Right cardiac atrium (tissue), 5 donors: ENCODE measurements around the gene MEIS3. TPM values are rescaled to one million over a fixed set of nuclear protein-coding genes. Genes with fewer than 3 reads are reported as not detected.
A peak's percentile ranks its signal among the peaks of the same experiment; 100 is the strongest.
"Not testable (repeated sequence)": the region's sequence is repeated elsewhere in the genome, so short reads cannot be mapped to it uniquely, and the experiment has no call there.

Experiments
- ATAC-seq, 2 donors: fragments of 200-7000 bp; cut with Tn5 transposase; one replicate each; pipeline versions ENCODE4 v1.8.0 to v1.9.1; 2020; ENCODE audit warnings: moderate library complexity in 2 of 2, mild to moderate bottlenecking in 1 of 2
- DNase-seq, 3 donors: peaks; one replicate each; pipeline ENCODE4 v3.0.0-alpha.2; 2020
- H3K27ac ChIP-seq: one replicate; pipeline ENCODE4 v1.5.1; 2013; ENCODE audit warnings: mild to moderate bottlenecking, low read length, control low read depth, moderate library complexity
- H3K27me3 ChIP-seq: one replicate; pipeline ENCODE4 v1.6.1; 2013; ENCODE audit not compliant: control insufficient read depth, insufficient read depth
- H3K4me1 ChIP-seq: one replicate; pipeline ENCODE4 v1.6.1; 2013; ENCODE audit warnings: low read length; ENCODE audit not compliant: control insufficient read depth, insufficient read depth
- H3K4me3 ChIP-seq: one replicate; pipeline ENCODE4 v1.5.1; 2013; ENCODE audit warnings: low read length, control low read depth
- H3K9me3 ChIP-seq: one replicate; pipeline ENCODE4 v1.6.1; 2013; ENCODE audit warnings: low read length; ENCODE audit not compliant: control insufficient read depth
- WGBS: extraction: QIAGEN DNeasy Blood & Tissue Kit; methylation state at CpG from one replicate; pipeline ENCODE4 v1.1.7; 2013; 5-methylcytosine and 5-hydroxymethylcytosine counted together
- intact Hi-C, 4 donors: fragments of 100-400 bp; cut with DNase I; formaldehyde crosslinking; loops; one replicate each; pipeline versions ENCODE4 v1.11.0 to v1.14.0; 2022 to 2023
- polyA plus RNA-seq: library from polyadenylated mRNA; stranded (reverse); fragments of 200-250 nt; gene quantifications from one replicate; pipeline ENCODE4 v1.2.3, GENCODE V29; 2013
- total RNA-seq, 4 donors: library from RNA; stranded (reverse); fragmentation: NEBNext Ultra II Directional; extraction: Animal tissue kit (Norgen Biotek cat#: 25700); gene quantifications; one replicate each; pipeline ENCODE4 v1.2.1, GENCODE V29; 2021
- donor health status: healthy with polysubstance abuse.
- donor health status: DM: no; HTN: yes; CAD: no.
- donor health status: DM: no; HTN: no; CAD: no.
- donor health status: DM: no; HTN: yes; CAD: no; lungs with severe emphysema.
- donor health status: DM: yes; HTN: yes; CAD: no.

The MEIS3 gene
- total and polyA plus RNA-seq, 5 donors, result 2.6 to 9.8 (median 5.9) TPM

GRCh38 chr19:47415953-47416642 is 3.2 kb downstream of the MEIS3 start:
- H3K27ac ChIP-seq, result no peak overlapping the region
- ATAC-seq, result no peak
- intact Hi-C loops, result no loop called here
- H3K9me3 ChIP-seq, result no peaks in the 10 kb centered on the region
- H3K4me1 ChIP-seq, result peaks cover 3% of the 10 kb centered on the region
- H3K4me3 ChIP-seq, result no peak overlapping the region
- no peaks in the 10 kb centered on the region for H3K27me3 ChIP-seq
- DNase-seq, result no peak
- 89% methylated on average over 21 of the region's 21 CpGs for WGBS

- no peak overlapping the region for H3K27ac ChIP-seq
- ATAC-seq, result no peak
- H3K9me3 ChIP-seq, result no peaks in the 10 kb centered on the region
- peaks cover 3% of the 10 kb centered on the region for H3K4me1 ChIP-seq
- intact Hi-C loops, result no loop called here
- H3K4me3 ChIP-seq, result no peak overlapping the region
- DNase-seq, result no peak
- WGBS, result 76% methylated on average over 21 of the region's 21 CpGs
- no peaks in the 10 kb centered on the region for H3K27me3 ChIP-seq
These were observed 4.9 kb downstream of the MEIS3 start for GRCh38 chr19:47414469-47414868.

GRCh38 chr19:47413941-47414340 is 5.4 kb downstream of the MEIS3 start:
- DNase-seq (no peak), ATAC-seq (no peak)
- intact Hi-C loops, result no loop called here
- Histone ChIP-seq H3K27me3 (no peaks in the 10 kb centered on the region), H3K4me1 (peaks cover 3% of the 10 kb centered on the region), H3K27ac (no peak overlapping the region), H3K4me3 (no peak overlapping the region), H3K9me3 (no peaks in the 10 kb centered on the region)
- 95% methylated on average over 16 of the region's 16 CpGs for WGBS

- H3K4me1 ChIP-seq, DNase-seq, ATAC-seq, H3K4me3 ChIP-seq, H3K9me3 ChIP-seq, H3K27ac ChIP-seq, intact Hi-C loops, H3K27me3 ChIP-seq: not testable (repeated sequence)
- 73% methylated on average over 9 of the region's 9 CpGs for WGBS
These were observed 7.6 kb downstream of the MEIS3 start for GRCh38 chr19:47411696-47412095.

- no peak overlapping the region for H3K4me3 ChIP-seq
- H3K9me3 ChIP-seq, result no peaks in the 10 kb centered on the region
- intact Hi-C loops, result no loop called here
- no peak overlapping the region for H3K27ac ChIP-seq
- H3K27me3 ChIP-seq, result no peaks in the 10 kb centered on the region
- ATAC-seq (no peak), DNase-seq (no peak)
- WGBS, result 80% methylated on average over 8 of the region's 8 CpGs
- H3K4me1 ChIP-seq, result no peaks in the 10 kb centered on the region
These were observed 8.2 kb downstream of the MEIS3 start for GRCh38 chr19:47411101-47411500.

GRCh38 chr19:47408156-47408938 is 11.0 kb downstream of the MEIS3 start:
- Histone ChIP-seq H3K4me3 (no peak overlapping the region), H3K9me3 (no peaks in the 10 kb centered on the region), H3K27me3 (no peaks in the 10 kb centered on the region), H3K4me1 (no peaks in the 10 kb centered on the region), H3K27ac (no peak overlapping the region)
- intact Hi-C loops, result no loop called here
- 92% methylated on average over 14 of the region's 14 CpGs for WGBS
- DNase-seq, result no peak
- ATAC-seq, result no peak

- no peak for DNase-seq
- no peaks in the 10 kb centered on the region for H3K27me3 ChIP-seq
- H3K4me1 ChIP-seq, result no peaks in the 10 kb centered on the region
- no peak for ATAC-seq
- H3K4me3 ChIP-seq, result no peak overlapping the region
- H3K9me3 ChIP-seq, result no peaks in the 10 kb centered on the region
- intact Hi-C loops, result no loop called here
- no peak overlapping the region for H3K27ac ChIP-seq
- 29% methylated on average over 14 of the region's 14 CpGs for WGBS
These were observed 11.9 kb downstream of the MEIS3 start for GRCh38 chr19:47407417-47407774.

- 22% methylated on average over 46 of the region's 47 CpGs for WGBS
- Histone ChIP-seq H3K4me3 (no peak overlapping the region), H3K9me3 (no peaks in the 10 kb centered on the region), H3K27ac (no peak overlapping the region), H3K27me3 (no peaks in the 10 kb centered on the region), H3K4me1 (no peaks in the 10 kb centered on the region)
- DNase-seq (no peak), ATAC-seq (peak; percentile 39)
- intact Hi-C loops, result no loop called here
These were observed 12.5 kb downstream of the MEIS3 start for GRCh38 chr19:47406711-47407416.

- intact Hi-C loops, result no loop called here
- Histone ChIP-seq H3K9me3 (no peaks in the 10 kb centered on the region), H3K27ac (no peak overlapping the region), H3K4me3 (no peak overlapping the region), H3K27me3 (no peaks in the 10 kb centered on the region), H3K4me1 (no peaks in the 10 kb centered on the region)
- DNase-seq, result no peak
- ATAC-seq, result no peak
- 97% methylated on average over 5 of the region's 5 CpGs for WGBS
These were observed 13.4 kb downstream of the MEIS3 start for GRCh38 chr19:47405854-47406417.

GRCh38 chr19:47405197-47405550 is 14.2 kb downstream of the MEIS3 start:
- no peaks in the 10 kb centered on the region for H3K27me3 ChIP-seq
- H3K4me3 ChIP-seq, result no peak overlapping the region
- DNase-seq (no peak), ATAC-seq (no peak)
- WGBS, result 91% methylated on average over 4 of the region's 4 CpGs
- H3K27ac ChIP-seq, result no peak overlapping the region
- no peaks in the 10 kb centered on the region for H3K9me3 ChIP-seq
- intact Hi-C loops, result no loop called here
- no peaks in the 10 kb centered on the region for H3K4me1 ChIP-seq
